ENCODE measurements around the gene HLF. TPM values are rescaled to one million over a fixed set of nuclear protein-coding genes. Genes with fewer than 3 reads are reported as not detected.

The HLF gene
- total and polyA plus RNA-seq, 2 donors (not counting 3 experiments of a cell fraction or from before 2014, with no cell fraction given) = not detected

DNA sequence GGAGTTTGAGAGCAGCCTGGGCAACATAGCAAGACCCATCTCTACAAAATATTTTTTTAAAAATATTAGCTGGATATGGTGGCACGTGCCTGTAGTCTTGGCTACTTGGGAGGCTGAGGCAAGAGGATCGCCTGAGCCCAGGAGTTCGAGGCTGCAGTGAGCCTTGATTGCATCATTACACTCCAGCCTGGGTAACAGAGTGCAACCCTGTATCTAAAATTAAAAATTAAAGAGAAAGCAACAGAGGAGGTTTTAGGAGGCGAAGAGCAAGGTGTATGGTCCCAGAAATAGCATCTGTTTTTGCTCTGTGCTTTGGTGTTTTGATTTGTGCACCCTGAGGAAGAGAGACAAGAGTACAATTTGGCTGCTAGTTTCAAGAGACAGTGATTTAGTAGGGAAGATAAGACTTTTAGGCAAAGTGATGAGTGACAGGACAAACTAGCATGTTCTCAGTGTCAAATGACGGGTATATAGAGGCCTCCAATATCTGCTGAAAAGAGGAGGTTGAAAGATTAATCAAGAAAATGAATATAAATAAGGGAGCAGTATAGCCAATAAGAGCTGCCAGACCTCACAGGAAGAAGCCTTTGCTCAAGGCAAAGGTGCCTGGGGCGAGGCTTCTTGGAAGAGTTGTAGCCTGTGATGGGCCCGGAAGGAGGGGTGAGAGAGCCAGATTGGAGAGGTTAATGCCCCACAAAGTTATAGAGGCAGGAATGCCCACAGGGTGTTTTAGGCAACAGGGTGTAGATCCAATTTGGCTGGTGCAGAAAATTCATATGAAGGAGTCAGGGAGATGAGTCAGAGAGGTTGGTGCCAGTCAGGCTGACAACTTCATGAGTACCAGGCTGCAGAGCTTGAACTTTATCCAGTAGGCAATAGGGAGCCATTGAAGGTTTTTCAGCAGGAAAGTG, 11.4 kb downstream of the HLF start:
- FAIRE-seq = no peak
- peaks cover 0 to 6% of the 10 kb centered on the region in 2 experiments for H3K27me3 ChIP-seq (ENCODE audit: control insufficient read depth in 2 of 2, insufficient read depth in 2 of 2, low read length in 2 of 2)
- H3K4me2 ChIP-seq (ENCODE audit: insufficient read depth, low read length) = no peak overlapping the region
- BruUV-seq (replicated peaks) = no TSS peak
- DNase-seq (ENCODE audit: low read depth, low spot score) = no peak
- H3K9me1 ChIP-seq (replicated peaks; ENCODE audit: control insufficient read depth, extremely low read depth, insufficient read depth, low read length) = no peaks in the 10 kb centered on the region
- TF ChIP-seq POLR2AphosphoS5 (IDR thresholded peaks at IDR 0.05; ENCODE audit: insufficient read depth, low read depth, low read length) = no peak
- TF ChIP-seq MYC (IDR thresholded peaks at IDR 0.05; ENCODE audit: low read depth, low read length) = no peak
- TF ChIP-seq FOS (IDR thresholded peaks at IDR 0.05; ENCODE audit: borderline replicate concordance, insufficient read depth, low read length) = no peak
- TF ChIP-seq EZH2 (IDR thresholded peaks at IDR 0.05; ENCODE audit: borderline replicate concordance, low read depth, low read length, severe bottlenecking) = no peak
- no peak for TF ChIP-seq CTCF (IDR thresholded peaks at IDR 0.05; ENCODE audit: extremely low read depth in 1 of 2, insufficient read depth in 1 of 2, low read depth in 1 of 2, low read length in 2 of 2)
- no peak for TF ChIP-seq POLR2A (IDR thresholded peaks at IDR 0.05; ENCODE audit: low read depth, low read length)
- TF ChIP-seq GATA2 (IDR thresholded peaks at IDR 0.05; ENCODE audit: insufficient read depth, insufficient read length, low read depth, low read length) = no peak
- no peak for TF ChIP-seq JUN (IDR thresholded peaks at IDR 0.05; ENCODE audit: borderline replicate concordance, insufficient read depth, insufficient read length, low read depth)
- TF ChIP-seq, protein P1, sequence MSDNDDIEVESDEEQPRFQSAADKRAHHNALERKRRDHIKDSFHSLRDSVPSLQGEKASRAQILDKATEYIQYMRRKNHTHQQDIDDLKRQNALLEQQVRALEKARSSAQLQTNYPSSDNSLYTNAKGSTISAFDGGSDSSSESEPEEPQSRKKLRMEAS (IDR thresholded peaks at IDR 0.05; ENCODE audit: insufficient read depth, insufficient read length) = no peak
- CTCF ChIA-PET = no interaction called here
- H3K4me3 ChIP-seq (replicated peaks in 1 of 3; ENCODE audit: insufficient read depth in 1 of 3, low read depth in 1 of 3, low read length in 3 of 3) = no peak overlapping the region
- no peaks in the 10 kb centered on the region for H3K36me3 ChIP-seq (ENCODE audit: control insufficient read depth in 2 of 2, extremely low read depth in 1 of 2, insufficient read depth in 2 of 2, low read length in 2 of 2)
- intact Hi-C loops (cut with micrococcal nuclease) = no loop called here
- POLR2A ChIA-PET = no interaction called here
- H3K9ac ChIP-seq (replicated peaks; ENCODE audit: extremely low read depth, insufficient read depth, low read length) = no peak overlapping the region
- H3K79me2 ChIP-seq (ENCODE audit: control insufficient read depth, insufficient read depth, low read length) = no peaks in the 10 kb centered on the region
- H2AFZ ChIP-seq (ENCODE audit: low read depth, low read length) = no peak overlapping the region
- no peak overlapping the region for H3K27ac ChIP-seq (ENCODE audit: insufficient read depth, low read depth, low read length)
- no peaks in the 10 kb centered on the region for H3K9me3 ChIP-seq (replicated peaks; ENCODE audit: control insufficient read depth, insufficient read depth, low read length)
- no peaks in the 10 kb centered on the region for H3K4me1 ChIP-seq (ENCODE audit: control insufficient read depth, extremely low read depth, insufficient read depth, low read length)
- dilution Hi-C loops (cut with MboI; ENCODE audit: extremely low pct_ligation_motif_present, low sequenced_read_pairs) = no loop called here
- H4K20me1 ChIP-seq (replicated peaks; ENCODE audit: control insufficient read depth, extremely low read depth, insufficient read depth, low read length) = no peaks in the 10 kb centered on the region

All from endothelial cell of umbilical vein (primary cell).